Hematopoietic multipotent progenitor cell treated with erythropoietin and hydrocortisone succinate and interleukin-3 and kit ligand, for 8 days (in vitro differentiated cells): ENCODE data around the gene COL20A1.
"Not testable (repeated sequence)": the region's sequence is repeated elsewhere in the genome, so short reads cannot be mapped to it uniquely, and the experiment has no call there.

ENCODE experiments used
- DNase-seq: peaks from one replicate; pipeline ENCODE4 v3.0.0-alpha.2; 2015

Gene COL20A1

DNA sequence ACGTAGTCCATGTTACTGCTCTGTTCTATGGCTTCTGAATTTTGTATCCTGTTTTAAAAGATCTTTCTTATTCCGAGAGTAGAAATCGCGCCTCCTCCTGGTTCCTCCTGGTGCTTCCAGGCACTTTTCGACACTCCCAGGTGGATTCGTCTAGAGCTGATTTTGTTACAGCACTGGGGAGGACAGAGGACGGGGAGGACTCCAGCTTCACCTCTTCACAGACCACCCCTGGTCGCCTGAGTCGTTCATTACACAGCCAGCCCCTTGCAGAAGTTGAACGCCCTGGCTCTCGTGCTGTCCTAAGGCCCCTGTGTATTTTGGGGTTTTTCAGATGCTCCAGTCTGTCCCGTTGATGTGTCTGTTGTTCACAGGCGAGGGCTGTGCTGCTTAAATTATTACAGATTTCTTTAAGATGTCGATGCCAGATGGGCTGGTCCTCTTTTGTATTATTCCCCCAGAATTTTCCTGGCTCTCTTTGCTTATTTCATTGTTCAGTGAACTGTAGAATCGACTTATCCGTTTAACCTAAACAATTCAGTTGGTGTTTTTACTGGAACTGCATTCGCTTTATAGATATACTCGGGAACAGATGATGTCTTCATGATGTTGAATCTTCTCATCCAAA lies 30.5 kb downstream of the COL20A1 start:
- no peak for DNase-seq

DNA sequence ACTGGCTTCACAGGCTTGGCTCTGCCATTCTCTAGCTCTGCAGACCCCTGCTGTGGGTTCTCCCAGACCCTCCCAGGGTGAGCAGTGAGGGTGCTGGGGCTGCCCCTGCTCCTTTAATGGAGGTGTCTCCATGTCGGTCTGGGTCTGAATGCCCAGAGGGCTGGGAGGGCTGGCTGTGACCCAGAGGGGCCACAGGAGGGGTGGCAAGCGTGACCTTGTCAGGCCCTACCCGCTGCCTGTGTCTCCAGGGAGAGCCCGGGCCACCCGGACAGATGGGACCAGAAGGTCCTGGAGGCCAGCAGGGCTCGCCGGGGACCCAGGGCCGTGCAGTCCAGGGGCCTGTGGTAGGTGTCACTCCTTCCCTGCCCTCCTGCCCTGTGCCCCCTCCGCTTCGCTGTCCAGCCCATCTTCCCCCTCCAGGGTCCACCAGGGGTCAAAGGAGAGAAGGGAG lies 32.1 kb downstream of the COL20A1 start:
- no peak for DNase-seq

DNA sequence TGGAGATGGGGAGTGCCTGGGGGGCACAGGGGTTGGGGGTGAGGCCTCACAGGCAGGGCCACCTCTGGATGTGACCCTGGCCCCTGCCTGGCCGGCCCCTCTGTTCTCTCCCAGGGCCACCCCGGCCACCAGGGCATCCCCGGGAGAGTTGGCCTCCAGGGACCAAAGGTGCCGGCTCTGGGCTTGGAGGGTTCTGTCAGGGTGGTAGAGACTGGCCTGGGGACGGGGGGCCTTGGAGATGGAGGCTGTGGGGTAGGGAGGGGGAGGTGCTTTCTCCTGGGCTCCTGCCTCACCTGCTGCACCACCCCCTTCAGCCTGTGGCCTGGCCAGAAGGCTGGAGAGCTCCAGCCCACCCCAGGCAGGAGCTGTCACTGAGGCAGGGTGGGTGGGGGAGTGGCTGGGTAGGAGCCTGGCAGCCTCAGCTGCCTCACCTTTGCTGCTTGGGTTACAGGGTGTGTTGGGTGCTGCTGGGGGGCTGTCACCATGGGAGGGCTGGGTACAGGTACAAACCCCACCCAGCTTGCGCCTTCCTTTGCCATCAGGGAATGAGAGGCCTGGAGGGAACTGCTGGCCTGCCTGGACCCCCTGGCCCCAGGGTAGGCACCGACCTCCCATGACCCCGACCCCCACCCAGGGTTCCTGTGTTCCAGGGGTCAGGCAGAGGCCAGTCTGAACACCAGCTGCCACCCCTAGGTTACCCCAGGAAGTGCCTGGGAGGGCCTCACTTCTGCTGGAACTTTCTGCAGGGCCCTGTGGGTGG lies 32.7 kb downstream of the COL20A1 start:
- no peak for DNase-seq

DNA sequence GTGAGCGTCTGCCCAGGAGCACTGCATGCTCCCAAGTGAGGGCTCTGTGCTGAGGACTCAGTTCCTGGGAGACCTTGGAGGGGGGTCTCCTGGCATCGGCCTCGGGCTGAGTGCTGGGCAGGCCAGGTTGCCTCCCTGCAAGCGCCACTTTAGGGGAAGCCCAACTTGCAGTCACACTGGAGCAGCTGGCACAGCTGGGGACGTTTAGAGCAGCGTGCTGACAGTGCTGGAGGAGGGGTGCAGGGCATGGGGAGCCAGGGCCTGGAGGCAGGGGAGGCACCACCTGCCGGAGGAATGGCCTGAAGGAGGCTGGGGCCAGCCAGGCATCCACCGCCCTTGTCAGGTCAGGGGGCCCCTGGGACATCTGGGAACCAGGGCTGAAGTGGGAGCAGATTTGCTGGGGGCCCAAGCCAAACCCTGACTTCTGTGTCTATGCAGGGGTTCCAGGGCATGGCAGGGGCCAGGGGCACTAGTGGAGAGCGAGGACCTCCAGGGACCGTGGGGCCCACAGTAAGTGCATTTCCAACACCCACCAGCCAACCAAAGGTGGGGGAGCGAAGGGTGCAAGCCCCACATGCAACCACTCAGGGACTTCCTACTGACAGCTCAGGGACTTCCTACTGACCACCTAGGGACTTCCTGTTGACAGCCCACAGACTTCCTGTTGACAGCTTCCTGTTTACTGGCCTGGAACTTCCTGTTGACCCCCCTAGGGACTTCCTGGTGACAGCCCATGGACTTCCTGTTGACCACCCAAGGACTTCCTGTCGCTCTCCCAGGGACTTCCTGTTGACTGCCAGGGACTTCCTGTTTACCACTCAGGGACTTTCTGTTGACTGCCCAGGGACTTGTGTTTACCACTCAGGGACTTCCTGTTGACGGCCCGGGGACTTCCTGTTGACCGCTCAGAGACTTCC lies 33.6 kb downstream of the COL20A1 start:
- DNase-seq = no peak

DNA sequence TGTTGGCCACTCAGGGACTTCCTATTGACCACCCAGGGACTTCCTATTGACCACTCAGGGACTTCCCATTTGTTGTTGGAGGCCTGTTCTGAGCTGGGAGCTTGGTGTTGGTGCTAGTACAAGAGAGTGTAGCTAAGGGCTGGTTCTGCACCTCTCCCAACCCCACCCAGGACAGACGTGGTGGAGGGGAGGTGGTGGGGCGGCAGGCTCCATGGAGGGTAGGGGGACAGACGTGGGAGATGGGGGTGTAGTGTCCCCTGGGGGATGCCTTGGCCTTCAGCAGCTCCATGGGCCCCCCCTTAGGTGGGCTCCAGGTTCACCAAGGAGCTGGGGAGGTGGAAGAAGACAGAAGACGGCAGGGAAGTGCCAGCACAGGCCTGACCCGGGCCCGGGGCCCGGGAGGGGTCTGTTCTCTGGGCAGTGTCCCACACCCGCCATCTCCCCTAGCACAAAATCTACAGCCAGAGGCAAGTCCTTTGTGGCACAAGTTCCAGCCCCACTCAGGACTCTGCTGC lies 34.3 kb downstream of the COL20A1 start:
- no peak for DNase-seq

DNA sequence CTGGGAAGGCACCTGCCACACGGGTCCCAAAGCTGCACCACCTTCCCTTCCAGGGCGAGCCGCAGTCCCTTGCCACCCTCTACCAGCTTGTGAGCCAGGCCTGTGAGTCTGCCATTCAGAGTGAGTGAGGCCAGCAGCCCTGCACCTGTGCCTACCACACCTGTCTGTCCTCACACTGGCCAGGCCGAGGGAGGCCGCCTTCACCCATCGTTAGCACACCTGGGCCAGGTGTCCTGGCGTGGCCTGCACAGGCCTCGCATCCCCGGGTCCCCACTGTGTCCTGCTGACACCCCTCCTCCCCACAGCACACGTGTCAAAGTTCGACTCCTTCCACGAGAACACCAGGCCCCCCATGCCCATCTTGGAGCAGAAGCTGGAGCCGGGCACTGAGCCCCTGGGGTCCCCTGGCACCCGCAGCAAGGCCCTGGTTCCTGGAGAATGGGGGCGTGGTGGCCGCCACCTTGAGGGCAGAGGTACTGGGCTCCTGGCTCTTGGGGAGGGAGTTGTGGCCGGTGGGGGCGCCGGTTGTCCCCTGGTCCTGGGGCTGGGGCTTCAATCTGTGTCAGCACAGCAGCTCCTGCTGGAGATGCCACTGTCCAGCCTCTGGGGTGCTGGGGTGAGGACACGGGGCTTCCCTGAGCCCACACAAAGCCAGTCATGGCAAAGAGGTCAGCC lies 35.2 kb downstream of the COL20A1 start:
- DNase-seq = no peak

DNA sequence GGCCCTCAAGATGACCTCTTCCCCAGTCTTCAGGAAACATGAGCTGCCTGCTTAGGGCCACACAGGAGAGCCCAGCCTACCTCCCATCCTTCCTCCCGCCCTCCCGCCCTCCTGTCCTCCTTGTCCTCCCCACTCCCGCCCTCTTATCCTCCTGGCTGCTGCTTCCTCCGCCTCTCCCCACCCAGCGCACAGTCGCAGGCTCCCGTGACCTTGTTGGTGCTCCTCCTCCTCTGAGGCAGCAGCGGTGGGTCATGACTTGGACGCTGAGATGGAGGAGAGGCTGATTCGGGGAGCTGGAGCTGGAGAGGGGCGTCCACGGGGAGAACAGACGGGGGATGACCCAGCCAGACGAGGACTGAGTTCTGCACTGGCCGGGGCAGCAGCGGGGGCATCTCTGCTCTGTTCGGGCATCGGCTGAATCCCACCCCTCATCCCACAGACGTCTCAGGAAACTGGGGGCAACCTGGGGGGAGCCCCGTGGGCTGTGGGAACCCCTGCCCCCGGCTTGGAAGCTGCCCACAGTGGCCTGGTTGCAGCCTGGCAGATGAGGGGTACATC lies 35.8 kb downstream of the COL20A1 start:
- no peak for DNase-seq

DNA sequence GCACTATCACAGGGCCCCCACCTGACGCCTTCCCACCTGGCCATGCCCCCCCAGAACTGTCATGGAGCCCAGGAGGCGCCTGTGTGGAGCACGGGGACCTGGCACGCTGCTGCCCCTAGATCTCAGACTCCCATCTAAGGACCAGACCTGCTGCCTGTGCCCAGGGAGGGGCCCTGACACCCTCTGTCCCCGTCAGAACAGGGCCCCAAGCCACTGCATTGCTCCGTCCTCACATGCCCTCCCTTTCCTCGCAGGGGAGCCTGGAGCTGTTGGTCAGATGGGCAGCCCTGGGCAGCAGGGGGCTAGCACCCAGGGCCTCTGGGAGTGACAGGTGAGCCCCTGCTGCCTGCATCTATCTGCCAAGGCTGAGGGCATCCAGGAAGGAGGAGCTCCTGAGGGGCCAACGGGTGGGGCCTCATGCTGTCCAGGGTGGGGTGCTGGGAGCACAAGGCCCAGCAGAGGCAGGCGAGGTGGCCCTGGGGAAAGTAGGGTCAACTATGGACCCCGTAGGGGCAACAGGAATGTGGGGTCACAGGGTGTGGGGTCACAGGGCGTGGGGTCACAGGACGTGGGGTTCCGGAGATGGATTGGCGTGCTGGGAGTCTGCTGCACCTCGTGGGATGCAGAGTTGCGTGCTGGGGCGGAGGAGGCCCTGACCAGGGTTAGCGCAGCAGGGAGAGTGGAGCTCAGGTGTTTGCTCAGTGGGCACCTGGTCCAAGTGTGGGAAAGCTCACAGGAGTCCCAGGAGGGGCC lies 36.5 kb downstream of the COL20A1 start:
- no peak for DNase-seq

DNA sequence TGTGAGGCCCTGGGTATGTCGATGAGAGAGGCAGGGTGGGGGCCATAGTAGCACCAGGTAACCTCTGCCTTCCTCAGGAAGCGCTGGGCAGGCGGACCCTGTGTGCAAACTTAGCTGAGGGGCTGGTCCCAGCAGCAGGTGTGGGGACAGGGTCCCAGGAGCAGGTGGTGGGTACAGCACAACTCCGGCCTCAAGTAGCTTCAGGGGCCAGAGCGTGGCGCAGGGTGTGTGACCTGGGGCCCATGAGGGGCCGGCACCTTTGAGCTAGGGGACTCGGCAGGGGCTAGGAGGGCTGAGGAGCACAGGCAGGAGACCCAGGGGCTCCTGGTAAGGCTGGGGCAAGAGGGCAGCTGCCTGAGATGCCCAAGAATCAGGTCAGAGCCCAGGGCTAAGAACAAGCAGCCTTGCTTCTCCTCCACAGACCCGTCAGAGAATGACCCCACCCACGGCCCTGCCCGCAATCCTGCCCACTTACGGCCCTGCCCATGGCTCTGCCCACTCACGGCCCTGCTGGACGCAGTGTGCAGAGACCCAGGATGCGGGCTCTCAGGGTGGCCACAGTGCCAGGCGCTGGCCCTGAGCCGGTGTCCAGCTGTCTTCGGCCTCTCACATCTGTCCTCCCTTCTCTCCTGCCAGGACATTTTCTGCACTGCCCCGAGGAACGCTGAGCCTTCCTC lies 37.2 kb downstream of the COL20A1 start:
- DNase-seq = no peak

DNA sequence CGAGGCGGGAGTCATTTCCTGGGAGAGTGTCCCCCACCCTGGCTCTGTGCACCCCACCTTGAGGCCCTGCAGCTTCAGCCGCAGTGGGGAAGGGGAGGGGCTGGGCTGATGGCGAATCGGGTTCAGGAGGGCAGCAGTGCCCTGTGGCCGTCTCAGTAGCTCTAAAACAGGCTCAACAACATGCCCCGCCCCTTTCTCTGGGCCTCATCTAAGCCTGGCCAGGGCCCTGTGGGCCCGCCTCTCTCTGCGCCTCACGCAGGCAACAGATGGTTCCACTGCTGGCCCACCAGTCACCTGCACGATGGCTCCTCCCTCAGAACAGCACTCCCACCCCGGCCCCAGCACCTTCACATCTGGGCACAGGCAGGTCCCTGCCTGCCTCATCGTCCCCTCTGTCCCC lies 38.0 kb downstream of the COL20A1 start:
- no peak for DNase-seq

DNA sequence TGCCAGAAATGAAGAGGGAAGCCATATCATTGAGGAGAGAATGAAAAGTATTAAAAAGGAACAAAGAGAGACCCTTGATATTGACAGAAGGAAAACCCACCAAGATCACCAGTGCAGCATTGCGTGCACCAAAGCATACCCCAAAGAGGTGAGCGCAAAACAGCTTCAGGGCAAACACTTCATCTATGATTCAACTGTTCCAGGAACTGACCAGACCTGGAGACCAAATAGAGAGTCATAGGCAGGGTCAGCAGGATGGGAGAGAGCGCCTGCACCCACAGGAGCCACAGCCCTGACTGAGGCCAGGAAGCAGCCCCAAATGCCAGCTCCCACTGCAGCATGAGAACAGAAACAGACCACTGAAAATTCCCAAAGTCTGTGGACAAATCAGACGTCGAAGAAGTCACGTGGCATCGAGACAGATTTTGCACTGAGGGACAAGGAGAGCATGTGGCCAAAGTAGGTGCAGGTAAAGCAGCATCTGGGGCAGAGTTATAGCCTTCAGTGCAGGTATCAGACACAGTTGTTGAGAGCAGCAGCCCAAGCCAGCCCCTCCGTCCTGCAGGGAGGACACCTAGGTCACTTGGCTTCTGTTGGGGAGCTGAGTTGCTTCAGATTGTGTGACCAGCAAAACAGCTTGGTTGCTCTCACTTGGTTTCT lies 38.9 kb downstream of the COL20A1 start:
- no peak for DNase-seq

DNA sequence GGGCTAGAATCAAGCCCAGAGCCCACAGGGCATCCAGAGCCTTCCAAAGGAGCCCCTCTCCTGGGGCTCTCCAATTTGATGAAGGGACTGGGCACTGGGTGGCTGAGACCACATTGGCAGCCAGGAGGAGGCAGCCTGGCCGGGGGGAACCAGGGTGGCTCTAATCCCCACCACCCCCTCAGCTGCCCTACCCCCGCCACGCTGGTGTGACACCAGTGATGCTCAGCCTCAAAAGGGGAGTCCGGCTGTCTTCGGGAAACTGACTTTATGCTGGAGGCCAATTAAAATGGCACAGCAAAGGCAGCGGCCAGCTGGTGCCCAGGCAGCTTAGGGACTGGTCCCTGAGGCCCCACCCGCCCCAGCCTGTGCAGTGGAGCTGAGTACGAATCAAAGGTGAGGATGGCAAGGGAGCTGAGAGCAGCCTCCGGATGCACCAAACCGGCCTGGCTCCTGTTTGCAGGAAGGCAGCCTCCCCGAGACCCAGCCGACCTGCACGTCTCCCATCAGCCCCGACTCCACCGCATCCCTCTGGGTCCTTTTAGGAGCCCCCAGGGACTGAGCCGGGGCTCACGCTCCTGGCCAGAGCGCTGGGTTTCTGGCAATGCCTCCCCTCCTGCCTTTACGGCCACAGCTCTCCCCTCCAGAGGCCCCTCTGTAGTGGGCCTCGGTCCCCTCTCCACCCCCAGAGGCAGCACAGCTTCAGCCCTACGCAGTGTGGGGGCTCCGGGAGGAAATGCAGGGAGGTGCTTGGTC lies 39.7 kb downstream of the COL20A1 start:
- DNase-seq = no peak

DNA sequence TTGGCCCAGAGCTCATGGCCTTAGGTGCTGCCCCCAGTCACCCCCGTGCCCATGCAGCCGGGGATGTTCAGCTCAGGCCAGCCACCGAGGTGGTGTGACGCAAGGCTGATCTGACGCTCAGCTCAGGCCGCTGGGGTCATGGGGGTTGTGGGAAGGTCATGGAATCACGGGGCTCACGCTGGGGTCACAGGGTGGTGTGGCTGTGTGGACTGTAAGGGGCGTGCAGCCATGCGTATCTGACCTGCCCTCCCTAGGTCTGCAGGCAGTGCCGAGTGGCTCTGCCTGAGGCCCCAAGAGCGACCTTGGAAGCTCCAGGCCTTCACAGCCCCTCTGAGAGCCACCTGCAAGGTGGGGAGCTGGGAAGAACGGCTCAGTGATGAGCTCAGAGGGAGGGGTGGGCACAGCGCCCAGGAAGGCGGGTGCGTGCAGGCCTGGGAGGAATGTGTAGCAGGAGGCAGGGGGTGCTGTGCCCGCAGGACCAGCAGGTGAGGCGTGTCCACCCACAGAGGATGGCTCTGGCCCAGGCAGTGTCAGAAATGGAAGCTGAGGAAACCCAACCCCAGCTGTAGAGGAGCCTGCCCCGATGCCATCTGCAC lies 40.4 kb downstream of the COL20A1 start:
- DNase-seq = no peak

DNA sequence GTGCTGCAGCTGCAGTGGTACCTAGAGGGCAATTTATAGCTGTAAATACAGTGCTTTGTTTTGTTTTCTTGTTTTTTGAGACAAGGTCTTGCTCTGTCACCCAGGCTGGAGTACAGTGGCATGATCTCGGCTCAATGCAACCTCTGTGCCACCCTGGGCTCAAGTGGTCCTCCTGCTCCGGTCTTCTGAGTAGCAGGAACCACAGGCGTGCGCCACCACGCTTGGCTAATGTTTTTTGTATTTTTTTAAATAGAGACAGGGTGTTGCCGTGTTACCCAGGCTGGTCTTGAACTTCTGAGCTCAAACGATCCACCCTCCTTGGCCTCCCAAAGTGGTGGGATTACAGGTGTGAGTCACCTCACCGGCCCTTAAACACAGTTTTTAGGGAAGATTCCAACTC lies 41.4 kb downstream of the COL20A1 start:
- no peak for DNase-seq

DNA sequence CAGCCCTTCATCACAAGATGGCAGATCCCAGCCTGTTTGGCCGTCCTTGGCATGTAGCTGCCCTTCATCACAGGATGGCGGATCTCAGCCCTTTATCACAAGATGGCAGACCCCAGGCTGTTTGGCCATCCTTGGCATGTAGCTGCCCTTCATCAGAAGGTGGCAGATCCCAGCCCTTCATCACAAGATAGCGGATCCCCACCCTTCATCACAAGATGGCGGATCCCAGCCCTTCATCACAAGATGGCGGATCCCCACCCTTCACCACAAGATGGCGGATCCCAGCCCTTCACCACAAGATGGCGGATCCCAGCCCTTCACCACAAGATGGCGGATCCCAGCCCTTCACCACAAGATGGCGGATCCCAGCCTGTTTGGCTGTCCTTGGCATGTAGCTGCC lies 42.1 kb downstream of the COL20A1 start:
- not testable (repeated sequence) for DNase-seq

DNA sequence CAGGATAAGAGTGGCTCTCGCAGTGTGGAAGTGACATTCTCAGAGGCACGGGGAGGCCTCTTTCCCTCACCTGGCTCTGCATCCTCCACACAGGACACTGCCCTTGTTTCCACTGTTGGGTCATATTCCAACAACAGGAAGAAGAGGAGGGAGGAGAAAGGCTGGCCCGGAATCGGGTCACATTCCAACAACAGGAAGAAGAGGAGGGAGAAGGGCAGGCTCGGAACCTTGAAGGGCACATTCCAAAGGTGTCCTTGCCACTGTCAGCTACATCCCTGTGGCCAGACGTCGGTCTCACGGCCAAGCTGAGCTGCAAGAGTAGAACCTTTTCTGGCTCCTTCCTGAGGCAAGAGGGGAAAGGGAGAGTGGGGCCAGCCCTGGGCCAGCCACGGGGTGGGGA lies 42.7 kb downstream of the COL20A1 start:
- DNase-seq = no peak

DNA sequence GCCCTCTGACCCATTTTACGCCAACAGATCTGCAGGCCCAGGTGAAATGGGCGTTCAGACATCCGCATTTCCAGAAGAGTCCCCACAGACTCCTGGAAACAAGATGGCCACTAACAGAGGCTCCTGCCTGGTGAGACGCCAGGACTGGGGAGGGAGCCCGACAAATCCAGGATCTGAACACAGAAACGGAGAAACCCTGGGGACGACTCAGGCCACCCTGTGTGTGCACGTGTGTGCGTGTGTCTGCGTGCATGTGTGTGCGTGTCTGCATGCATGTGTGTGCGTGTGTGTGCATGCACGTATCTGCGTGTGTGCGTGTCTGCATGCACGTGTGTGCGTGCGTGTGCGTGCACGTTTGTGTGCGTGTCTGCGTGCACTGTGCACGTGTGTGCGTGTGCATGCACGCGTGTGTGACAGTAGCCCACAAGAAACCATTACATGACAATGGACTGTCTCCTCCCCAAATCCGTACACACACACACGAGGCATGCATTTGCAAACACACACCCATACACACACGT lies 43.3 kb downstream of the COL20A1 start:
- no peak for DNase-seq

DNA sequence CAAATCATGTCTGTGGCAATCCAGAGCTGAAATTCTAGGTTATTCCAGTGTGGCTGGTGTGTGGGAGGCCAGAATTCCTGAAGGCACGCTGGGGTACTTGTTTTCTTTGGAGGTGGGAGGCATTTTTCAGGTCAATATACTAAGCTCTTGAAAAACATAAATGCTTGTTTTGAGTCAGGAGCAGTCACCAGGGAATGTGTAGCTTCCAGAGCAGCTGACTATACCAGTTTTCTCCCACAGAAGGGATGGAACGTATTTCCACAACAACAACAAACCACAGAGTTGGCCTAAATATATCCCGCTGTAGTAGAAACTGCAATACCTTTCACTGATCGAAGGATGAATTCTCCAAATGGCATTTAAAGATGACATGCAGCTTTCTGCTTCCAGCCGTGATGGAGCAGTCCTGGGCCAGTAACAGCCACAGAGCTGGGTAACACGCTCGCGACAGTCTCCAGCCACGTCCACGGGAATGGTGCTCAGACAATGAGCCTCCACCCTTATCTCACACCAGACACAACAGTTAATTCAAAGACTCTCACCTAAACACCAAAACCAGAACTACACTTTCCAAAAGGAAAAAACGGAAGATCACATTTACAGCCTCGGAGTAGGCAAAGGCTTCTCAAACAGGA lies 44.9 kb downstream of the COL20A1 start:
- no peak for DNase-seq
